ENCODE measurements around the gene PLCG2.

DNA sequence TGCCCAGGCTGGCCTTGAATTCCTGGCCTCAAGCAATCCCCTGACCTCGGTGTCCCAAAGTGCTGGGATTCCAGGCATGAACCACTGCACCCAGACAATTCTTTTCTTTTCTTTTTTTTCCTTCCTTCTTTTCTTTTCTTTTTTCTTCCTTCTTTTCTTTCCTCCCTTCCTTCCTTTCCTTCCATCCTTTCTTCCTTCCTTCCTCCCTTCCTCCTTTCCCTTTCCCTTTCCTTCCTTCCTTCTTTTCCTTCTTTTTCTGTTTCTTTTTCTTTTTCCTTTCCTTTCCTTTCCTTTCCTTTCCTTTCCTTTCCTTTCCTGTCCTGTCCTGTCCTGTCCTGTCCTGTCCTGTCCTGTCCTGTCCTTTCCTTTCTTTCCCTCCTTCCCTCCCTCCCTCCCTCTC lies 44.6 kb downstream of the PLCG2 start:
- TF ChIP-seq, protein P1, sequence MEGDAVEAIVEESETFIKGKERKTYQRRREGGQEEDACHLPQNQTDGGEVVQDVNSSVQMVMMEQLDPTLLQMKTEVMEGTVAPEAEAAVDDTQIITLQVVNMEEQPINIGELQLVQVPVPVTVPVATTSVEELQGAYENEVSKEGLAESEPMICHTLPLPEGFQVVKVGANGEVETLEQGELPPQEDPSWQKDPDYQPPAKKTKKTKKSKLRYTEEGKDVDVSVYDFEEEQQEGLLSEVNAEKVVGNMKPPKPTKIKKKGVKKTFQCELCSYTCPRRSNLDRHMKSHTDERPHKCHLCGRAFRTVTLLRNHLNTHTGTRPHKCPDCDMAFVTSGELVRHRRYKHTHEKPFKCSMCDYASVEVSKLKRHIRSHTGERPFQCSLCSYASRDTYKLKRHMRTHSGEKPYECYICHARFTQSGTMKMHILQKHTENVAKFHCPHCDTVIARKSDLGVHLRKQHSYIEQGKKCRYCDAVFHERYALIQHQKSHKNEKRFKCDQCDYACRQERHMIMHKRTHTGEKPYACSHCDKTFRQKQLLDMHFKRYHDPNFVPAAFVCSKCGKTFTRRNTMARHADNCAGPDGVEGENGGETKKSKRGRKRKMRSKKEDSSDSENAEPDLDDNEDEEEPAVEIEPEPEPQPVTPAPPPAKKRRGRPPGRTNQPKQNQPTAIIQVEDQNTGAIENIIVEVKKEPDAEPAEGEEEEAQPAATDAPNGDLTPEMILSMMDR (IDR thresholded peaks at IDR 0.05; ENCODE audit: borderline replicate concordance, extremely low read depth, low read length, poor library complexity, severe bottlenecking): no peak
- TF ChIP-seq EZH2 (IDR thresholded peaks at IDR 0.05; ENCODE audit: borderline replicate concordance, low read depth, low read length, severe bottlenecking): no peak

Data from DND-41 (cell line).